Measurements from ENCODE around the gene VPS13D.
A peak's percentile ranks its signal among the peaks of the same experiment; 100 is the strongest.
"Not testable (repeated sequence)": the region's sequence is repeated elsewhere in the genome, so short reads cannot be mapped to it uniquely, and the experiment has no call there.

VPS13D gene

GRCh38 chr1:12453400-12454343 lies 223.8 kb downstream of the VPS13D start:
- no peak for TF ChIP-seq CTCF (conservative IDR thresholded peaks at IDR 0.05; ENCODE audit: low read length)
- H3K4me3 ChIP-seq (ENCODE audit: low read length), result no peak overlapping the region
- DNase-seq (ENCODE audit: low read depth), result no peak

DNA sequence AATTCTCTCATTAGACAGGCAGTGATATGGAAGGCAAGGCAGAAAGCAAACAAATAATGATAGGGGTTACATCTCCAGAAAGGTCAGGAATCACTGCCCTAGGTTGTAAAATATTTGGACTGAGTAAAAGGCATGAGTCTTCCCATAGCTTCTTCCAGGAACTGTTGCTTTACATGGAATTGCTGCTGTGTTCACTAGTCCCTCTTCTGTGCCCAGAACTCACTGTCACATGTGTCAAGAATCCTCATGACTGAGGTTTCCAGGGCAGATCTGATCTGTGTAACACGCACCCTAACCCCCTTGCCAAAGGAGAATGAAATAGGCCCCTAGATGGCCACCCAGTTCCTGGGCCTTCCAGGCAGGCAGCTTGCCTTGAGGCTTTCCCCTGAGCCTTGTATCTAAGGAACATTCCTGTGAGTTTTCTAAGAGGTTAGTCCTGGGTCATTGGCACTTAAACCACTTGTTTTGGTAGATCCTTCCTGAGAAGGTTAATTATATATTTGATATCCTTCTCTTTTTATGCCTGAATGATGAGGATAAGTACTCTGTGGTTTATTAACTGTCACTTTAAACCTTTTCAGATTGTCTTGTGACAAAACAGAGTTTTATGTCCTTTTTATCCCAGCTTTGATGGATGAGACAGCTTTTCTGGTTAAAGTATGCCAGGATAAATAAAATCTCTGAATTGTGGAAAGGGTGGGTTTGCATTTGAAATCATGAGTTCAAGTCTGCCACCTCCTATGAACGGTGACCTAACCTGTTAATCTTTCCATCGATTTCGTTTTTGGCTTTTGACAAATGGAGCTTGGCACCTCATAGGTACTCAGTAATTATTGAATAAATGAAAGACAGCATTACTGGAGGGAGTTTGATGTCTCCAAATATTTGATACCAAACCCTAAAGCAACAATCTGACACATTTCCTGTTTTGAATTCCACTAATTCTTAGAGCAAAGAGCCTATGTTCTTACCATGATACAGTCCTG lies 224.9 kb downstream of the VPS13D start:
- TF ChIP-seq CTCF (conservative IDR thresholded peaks at IDR 0.05; ENCODE audit: low read length), result peak; percentile 26; the same call in 1 of the 2 replicates
- DNase-seq (ENCODE audit: low read depth), result peak; percentile 83
- no peak overlapping the region for H3K4me3 ChIP-seq (ENCODE audit: low read length)

DNA sequence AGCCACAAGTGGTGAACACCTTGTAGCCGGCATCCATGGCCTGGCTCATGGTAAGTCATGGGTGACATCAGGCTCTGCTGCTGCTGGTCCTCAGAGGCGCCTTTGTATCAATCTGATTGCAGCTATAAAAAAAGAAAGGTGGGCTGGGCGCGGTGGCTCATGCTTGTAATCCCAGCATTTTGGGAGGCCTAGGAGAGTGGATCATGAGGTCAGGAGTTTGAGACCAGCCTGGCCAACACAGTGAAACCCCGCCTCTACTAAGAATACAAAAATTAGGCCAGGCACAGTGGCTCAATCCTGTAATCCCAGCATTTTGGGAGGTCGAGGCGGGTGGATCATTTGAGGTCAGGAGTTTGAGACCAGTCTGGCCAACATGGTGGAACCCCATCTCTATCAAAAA lies 226.3 kb downstream of the VPS13D start:
- not testable (repeated sequence) for H3K4me3 ChIP-seq (ENCODE audit: low read length)

DNA sequence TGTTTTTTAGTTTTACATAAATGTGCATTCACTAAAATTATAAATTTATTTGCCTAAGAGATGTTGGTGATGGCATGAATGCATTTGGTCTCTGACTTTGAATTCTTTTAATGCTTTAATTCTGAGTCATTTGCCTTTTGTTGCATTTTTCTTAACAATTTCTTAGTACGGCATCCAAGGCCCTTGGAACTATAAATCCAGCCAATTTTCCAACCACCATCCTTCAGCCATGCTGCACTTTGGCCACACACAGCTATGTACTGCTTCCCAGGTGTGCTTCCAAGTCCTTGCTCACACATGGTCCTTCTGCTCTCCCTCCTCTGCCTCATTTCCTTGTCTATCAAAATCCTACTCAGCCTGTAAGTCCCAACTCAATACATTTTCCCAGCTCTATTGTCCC lies 227.1 kb downstream of the VPS13D start:
- DNase-seq (ENCODE audit: low read depth), result peak; percentile 93
- H3K4me3 ChIP-seq (ENCODE audit: low read length), result no peak overlapping the region
- no peak for TF ChIP-seq CTCF (conservative IDR thresholded peaks at IDR 0.05; ENCODE audit: low read length)

More for the DNA sequence above, 226.3 kb downstream of the VPS13D start:
- DNase-seq (ENCODE audit: low read depth), result not testable (repeated sequence)

- no peak overlapping the region for H3K4me3 ChIP-seq (ENCODE audit: low read length)
- TF ChIP-seq CTCF (conservative IDR thresholded peaks at IDR 0.05; ENCODE audit: low read length), result no peak
- DNase-seq (ENCODE audit: low read depth), result peak; percentile 90
Observed at GRCh38 chr1:12457771-12458170, 227.9 kb downstream of the VPS13D start.

- no peak overlapping the region for H3K4me3 ChIP-seq (ENCODE audit: low read length)
- no peak for TF ChIP-seq CTCF (conservative IDR thresholded peaks at IDR 0.05; ENCODE audit: low read length)
- DNase-seq (ENCODE audit: low read depth), result peak; percentile 40
Observed at GRCh38 chr1:12458571-12458970, 228.7 kb downstream of the VPS13D start.

GRCh38 chr1:12460121-12460520 lies 230.3 kb downstream of the VPS13D start:
- no peak for TF ChIP-seq CTCF (conservative IDR thresholded peaks at IDR 0.05; ENCODE audit: low read length)
- no peak for DNase-seq (ENCODE audit: low read depth)
- no peak overlapping the region for H3K4me3 ChIP-seq (ENCODE audit: low read length)

Data from AG10803 (cell line).